Peyer's patch (tissue), 4 donors: Measurements from ENCODE around the gene NLRC3. TPM values are rescaled to one million over a fixed set of nuclear protein-coding genes. Genes with fewer than 3 reads are reported as not detected.
"Not testable (repeated sequence)": the region's sequence is repeated elsewhere in the genome, so short reads cannot be mapped to it uniquely, and the experiment has no call there.

Experiments
- DNase-seq, 3 donors: peaks; one replicate each; pipeline ENCODE4 v3.0.0-alpha.2; 2017 to 2019
- H3K27ac ChIP-seq, 4 donors: fragments of 200-600 bp; sonication (generic); one replicate each; pipeline ENCODE4 v1.5.1; 2016 to 2019
- H3K27me3 ChIP-seq, 2 donors: fragments of 200-600 bp; sonication (generic); one replicate each; pipeline ENCODE4 v1.5.1; 2019
- H3K36me3 ChIP-seq, 3 donors: fragments of 200-600 bp; sonication (generic); one replicate each; pipeline ENCODE4 v1.5.1; 2016 to 2019
- H3K4me1 ChIP-seq, 4 donors: fragments of 200-600 bp; sonication (generic); one replicate each; pipeline ENCODE4 v1.5.1; 2016 to 2019
- H3K4me3 ChIP-seq, 4 donors: fragments of 200-600 bp; sonication (generic); 1 replicate in 3 of 4; 2 replicates in 1 of 4; pipeline ENCODE4 v1.5.1; 2016 to 2019; ENCODE audit warnings: mild to moderate bottlenecking in 1 of 4
- H3K9me3 ChIP-seq, 4 donors: fragments of 200-600 bp; sonication (generic); one replicate each; pipeline ENCODE4 v1.5.1; 2016 to 2019; ENCODE audit warnings: mild to moderate bottlenecking in 1 of 4
- CTCF ChIP-seq, 6 experiments: fragments of 450-650 bp in 4 of 6; fragments of 200-600 bp in 2 of 6; sonication (generic) in 1 of 6; IDR thresholded peaks; one replicate each; pipeline ENCODE4 v1.5.1; 2017 to 2019; ENCODE audit warnings: antibody characterized with exemption in 6 of 6, mild to moderate bottlenecking in 3 of 6, moderate library complexity in 1 of 6
- POLR2A ChIP-seq, 2 donors: fragments of 450-650 bp; IDR thresholded peaks; one replicate each; pipeline ENCODE4 v1.5.1; 2017; ENCODE audit warnings: antibody characterized with exemption in 2 of 2, mild to moderate bottlenecking in 2 of 2, moderate library complexity in 2 of 2
- total RNA-seq, 4 donors: library from RNA; depleted of rRNA; stranded (reverse); fragments of >200 nt; gene quantifications; one replicate each; pipeline ENCODE4 v1.1.0, GENCODE V29; 2016

Gene NLRC3
- total RNA-seq, 4 donors from 2014 or later: 4.4 to 32.2 (median 7.3) TPM

GRCh38 chr16:3612510-3613466, 35.6 kb upstream of the NLRC3 start:
- Histone ChIP-seq H3K27me3 (no peaks in the 10 kb centered on the region), H3K4me1 (peaks cover 0 to 29% (median 7%) of the 10 kb centered on the region in 4 donors), H3K4me3 (peak overlapping the region; percentile 65 to 99 (median 75)), H3K27ac (peak overlapping the region in 2 of 4 donors; percentile 78 to 84), H3K36me3 (no peaks in the 10 kb centered on the region), H3K9me3 (no peaks in the 10 kb centered on the region)
- TF ChIP-seq CTCF (IDR thresholded peaks at IDR 0.05) (no peak), POLR2A (IDR thresholded peaks at IDR 0.05) (no peak)
- peak in 1 of 3 donors; percentile 18 for DNase-seq

GRCh38 chr16:3611146-3611975, 34.2 kb upstream of the NLRC3 start, which contains the start of gene SLX4:
Gene SLX4, minus strand, starts transcription at chr16:3611606. Its CDS starts 2,642 bp downstream, at chr16:3608964.
- peak; percentile 88 to 96 (median 94) for DNase-seq
- H3K27ac ChIP-seq: peak within 1 kb of the TSS; percentile 78 to 93 (median 82)
- H3K4me1 ChIP-seq: peaks cover 0 to 29% (median 7%) of the 10 kb centered on the region in 4 donors
- TF ChIP-seq CTCF (IDR thresholded peaks at IDR 0.05) (peak in 2 of 6 experiments; percentile 13 to 15), POLR2A (IDR thresholded peaks at IDR 0.05) (peak; percentile 80 to 85)
- H3K4me3 ChIP-seq: peak within 1 kb of the TSS; percentile 65 to 99 (median 75)
- no peaks in the 10 kb centered on the region for H3K27me3 ChIP-seq
- peaks cover 0 to 2% (median 0%) of the 10 kb centered on the region in 3 donors for H3K36me3 ChIP-seq
- no peaks in the 10 kb centered on the region for H3K9me3 ChIP-seq

GRCh38 chr16:3610698-3611145, 33.5 kb upstream of the NLRC3 start:
- Histone ChIP-seq H3K27me3 (no peaks in the 10 kb centered on the region), H3K4me3 (peak overlapping the region; percentile 65 to 99 (median 75)), H3K27ac (peak overlapping the region; percentile 78 to 93 (median 82)), H3K4me1 (peaks cover 0 to 29% (median 7%) of the 10 kb centered on the region in 4 donors), H3K36me3 (peaks cover 0 to 7% (median 0%) of the 10 kb centered on the region in 3 donors), H3K9me3 (no peaks in the 10 kb centered on the region)
- DNase-seq: no peak
- TF ChIP-seq POLR2A (IDR thresholded peaks at IDR 0.05): no peak
- TF ChIP-seq CTCF (IDR thresholded peaks at IDR 0.05): no peak

- H3K4me3 ChIP-seq: peak overlapping the region; percentile 65 to 99 (median 75)
- H3K27ac ChIP-seq: peak overlapping the region in 2 of 4 donors; percentile 78 to 93
- peaks cover 0 to 29% (median 7%) of the 10 kb centered on the region in 4 donors for H3K4me1 ChIP-seq
- peaks cover 0 to 7% (median 0%) of the 10 kb centered on the region in 3 donors for H3K36me3 ChIP-seq
- TF ChIP-seq CTCF (IDR thresholded peaks at IDR 0.05) (no peak), POLR2A (IDR thresholded peaks at IDR 0.05) (no peak)
- no peaks in the 10 kb centered on the region for H3K9me3 ChIP-seq
- DNase-seq: peak in 1 of 3 donors; percentile 47
- H3K27me3 ChIP-seq: no peaks in the 10 kb centered on the region
Measured at GRCh38 chr16:3609895-3610697, 32.9 kb upstream of the NLRC3 start.

- peak in 1 of 3 donors; percentile 29 for DNase-seq
- H3K4me3 ChIP-seq, H3K9me3 ChIP-seq, H3K27me3 ChIP-seq, H3K36me3 ChIP-seq, H3K27ac ChIP-seq: not testable (repeated sequence)
- H3K4me1 ChIP-seq: peaks cover 0 to 29% (median 7%) of the 10 kb centered on the region in 4 donors
Measured at GRCh38 chr16:3608976-3609375, 31.8 kb upstream of the NLRC3 start.
